Adipose tissue (tissue), 3 donors: ENCODE results near the gene FNDC3B. TPM values are rescaled to one million over a fixed set of nuclear protein-coding genes. Genes with fewer than 3 reads are reported as not detected.

Experiments used
- polyA plus RNA-seq, 3 donors: library from polyadenylated mRNA; stranded (reverse); fragments of 200-250 nt; gene quantifications; one replicate each; pipeline ENCODE4 v1.2.3, GENCODE V29; 2013
- donor health status: healthy with polysubstance abuse.
- donor health status: Bipolar disorder and iron deficiency.
- donor health status: healthy.

Gene FNDC3B
- polyA plus RNA-seq, 3 donors, result 12.9 to 31.8 (median 29.6) TPM

Other genes starting within 250 kb of the FNDC3B start
- gene PLD1, start 229.1 kb upstream of the FNDC3B start, polyA plus RNA-seq, result 10 to 100 TPM in 2 of 3 donors, 1 to 10 TPM in 1; 5.4 to 11.9 (median 10.6) TPM
- not detected for gene TMEM212, start 196.2 kb upstream of the FNDC3B start, polyA plus RNA-seq